DLD1 (cell line): Measurements from ENCODE around the gene CMTM8.

ENCODE experiments used
- in situ Hi-C: cut with HindIII; loops from 2 replicates; pipeline ENCODE4 v1.10.0; 2017; ENCODE audit warnings: low sequenced_read_pairs

CMTM8 gene

GRCh38 chr3:32305361-32305876 lies 66.9 kb downstream of the CMTM8 start:
- in situ Hi-C loops: no loop called here

DNA sequence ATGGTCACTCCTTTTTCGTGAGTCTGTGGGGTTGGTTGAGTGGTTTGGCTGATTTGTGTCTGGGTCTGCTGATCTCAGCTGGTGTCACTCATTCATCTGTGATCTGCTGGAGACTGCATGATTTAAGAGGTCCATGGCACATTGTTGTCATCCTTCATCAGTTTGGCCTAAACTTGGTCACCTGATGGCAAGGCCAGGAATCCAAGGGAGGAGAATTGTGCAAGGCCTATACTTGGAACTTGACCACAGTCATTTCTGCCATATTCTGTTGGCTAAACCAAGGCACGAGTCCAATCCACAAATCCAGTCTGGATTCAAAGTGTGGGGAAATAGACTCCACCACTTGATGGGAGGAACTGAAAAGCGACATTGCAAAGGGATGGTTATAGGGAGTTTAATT lies 67.6 kb downstream of the CMTM8 start:
- in situ Hi-C loops: no loop called here

DNA sequence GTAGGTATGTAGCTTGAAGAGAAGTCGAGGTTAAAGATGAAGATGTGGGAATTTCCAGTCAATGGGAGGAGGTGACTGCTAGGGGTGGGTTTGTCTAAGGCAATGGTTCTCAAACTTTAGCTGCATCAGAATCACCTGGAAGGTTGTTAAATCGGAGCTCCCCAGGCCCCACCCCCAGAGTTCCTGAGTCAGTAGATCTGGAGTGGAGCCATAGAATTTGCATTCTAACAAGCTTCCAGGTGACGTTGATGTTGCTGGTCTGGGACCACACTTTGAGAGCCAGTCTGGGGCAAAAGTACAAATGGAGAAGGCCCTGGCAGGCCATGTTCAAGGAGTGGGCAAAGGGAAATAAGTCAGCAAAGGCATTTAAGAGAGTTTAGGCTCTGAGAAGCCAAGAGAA lies 69.1 kb downstream of the CMTM8 start:
- in situ Hi-C loops: no loop called here

DNA sequence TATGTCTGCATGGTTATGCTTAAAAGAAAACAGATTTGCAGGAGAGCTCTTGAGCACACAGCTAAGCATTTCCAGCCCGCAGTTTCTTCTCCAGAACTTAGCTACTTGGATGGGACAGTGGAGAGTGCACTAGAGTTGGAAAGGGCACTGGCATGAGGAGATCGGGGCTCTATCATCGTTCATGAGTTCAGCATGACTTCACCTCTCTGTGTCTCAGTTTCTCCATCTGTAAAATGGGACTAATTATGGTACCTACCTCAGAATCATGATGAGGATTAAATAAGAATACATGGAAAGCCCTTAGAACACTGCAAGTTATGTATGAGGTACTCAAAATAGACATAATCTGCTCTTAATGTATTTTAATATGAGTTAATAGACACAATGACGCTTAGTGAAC lies 69.9 kb downstream of the CMTM8 start:
- in situ Hi-C loops: no loop called here

DNA sequence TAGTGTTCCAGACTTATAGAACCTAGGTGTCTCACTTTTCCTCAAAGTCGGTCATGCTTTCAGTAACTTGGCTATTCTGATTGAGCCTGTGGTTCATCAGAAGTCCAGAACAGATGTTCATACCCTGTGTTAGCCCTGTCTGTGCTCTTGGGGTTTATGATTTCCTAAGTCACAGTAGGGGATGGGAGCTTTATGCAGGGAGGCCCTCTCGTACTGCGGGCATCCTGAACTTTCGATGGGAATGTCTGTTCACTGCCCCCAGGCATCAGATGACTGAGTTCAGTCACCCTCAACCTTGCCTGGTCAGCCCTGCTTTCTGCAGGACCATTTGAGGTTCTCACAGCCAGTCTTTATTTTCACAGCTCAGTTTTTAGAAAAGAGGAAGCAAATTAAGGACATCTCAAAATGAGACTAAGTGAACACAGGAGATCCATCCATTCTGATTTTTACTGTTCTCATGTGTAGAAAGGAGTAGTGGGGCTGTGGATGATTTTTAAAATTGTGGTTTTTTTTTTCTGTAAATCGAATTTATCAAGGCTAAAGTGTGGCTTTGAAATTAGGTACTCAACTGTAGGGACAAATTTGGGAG lies 71.3 kb downstream of the CMTM8 start:
- in situ Hi-C loops: no loop called here

DNA sequence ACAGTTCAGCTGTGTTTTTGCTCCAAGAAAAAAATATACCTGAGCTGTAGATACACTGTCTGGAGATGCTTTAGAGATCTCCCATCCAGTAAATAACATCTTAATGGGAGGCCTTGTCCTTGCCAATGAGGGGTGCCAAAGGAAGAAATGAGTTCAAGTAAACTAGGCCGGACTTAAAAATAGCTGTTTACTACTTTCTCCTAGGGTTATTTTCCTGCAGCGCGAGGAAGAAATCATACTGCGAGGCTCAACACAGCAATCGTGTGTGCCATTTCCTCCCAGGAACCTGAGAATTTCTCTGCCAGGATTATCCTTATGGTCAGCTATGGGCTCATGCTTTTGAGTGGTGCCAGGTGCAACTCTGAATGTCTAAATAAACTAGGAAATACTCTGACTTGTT lies 71.9 kb downstream of the CMTM8 start:
- in situ Hi-C loops: no loop called here

- in situ Hi-C loops: no loop called here
These were observed 72.7 kb downstream of the CMTM8 start for GRCh38 chr3:32310918-32311839.

DNA sequence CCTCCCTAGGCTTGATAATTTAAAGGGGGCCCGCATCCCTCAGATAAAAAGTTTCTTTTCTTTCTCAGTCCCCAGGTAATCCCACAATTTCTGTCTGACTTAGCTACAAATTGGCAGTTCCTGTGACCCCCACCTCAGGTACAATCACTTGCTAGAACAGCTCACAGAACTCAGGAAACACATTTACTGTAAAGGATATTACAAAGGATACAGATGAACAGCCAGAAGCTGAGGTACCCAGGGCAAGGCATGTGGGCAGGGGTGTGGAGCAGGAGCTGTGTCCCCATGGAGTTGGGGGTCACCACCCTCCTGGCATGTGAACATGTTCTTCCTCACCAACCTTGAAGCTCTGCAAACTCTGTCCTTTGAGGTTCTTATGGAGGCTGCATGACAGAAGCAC lies 73.8 kb downstream of the CMTM8 start:
- in situ Hi-C loops: no loop called here

DNA sequence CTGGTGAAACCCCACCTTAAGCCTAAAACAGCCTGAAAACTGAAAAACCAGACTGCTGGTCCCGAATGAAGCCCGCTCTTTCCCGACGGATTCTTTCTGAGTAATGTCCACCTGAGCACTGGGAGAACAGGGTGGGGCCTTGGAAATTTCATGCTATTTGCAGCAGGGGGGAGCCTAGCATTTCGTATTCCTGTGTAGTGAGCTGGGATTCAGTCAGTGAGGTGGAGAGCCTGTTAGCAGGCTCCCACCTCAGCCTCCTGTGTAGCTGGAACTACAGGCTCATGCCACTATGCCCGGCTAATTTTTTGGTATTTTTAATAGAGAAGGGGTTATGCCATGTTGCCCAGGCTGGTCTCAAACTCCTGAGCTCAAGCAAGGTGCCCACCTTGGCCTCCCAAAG lies 74.7 kb downstream of the CMTM8 start:
- in situ Hi-C loops: no loop called here

DNA sequence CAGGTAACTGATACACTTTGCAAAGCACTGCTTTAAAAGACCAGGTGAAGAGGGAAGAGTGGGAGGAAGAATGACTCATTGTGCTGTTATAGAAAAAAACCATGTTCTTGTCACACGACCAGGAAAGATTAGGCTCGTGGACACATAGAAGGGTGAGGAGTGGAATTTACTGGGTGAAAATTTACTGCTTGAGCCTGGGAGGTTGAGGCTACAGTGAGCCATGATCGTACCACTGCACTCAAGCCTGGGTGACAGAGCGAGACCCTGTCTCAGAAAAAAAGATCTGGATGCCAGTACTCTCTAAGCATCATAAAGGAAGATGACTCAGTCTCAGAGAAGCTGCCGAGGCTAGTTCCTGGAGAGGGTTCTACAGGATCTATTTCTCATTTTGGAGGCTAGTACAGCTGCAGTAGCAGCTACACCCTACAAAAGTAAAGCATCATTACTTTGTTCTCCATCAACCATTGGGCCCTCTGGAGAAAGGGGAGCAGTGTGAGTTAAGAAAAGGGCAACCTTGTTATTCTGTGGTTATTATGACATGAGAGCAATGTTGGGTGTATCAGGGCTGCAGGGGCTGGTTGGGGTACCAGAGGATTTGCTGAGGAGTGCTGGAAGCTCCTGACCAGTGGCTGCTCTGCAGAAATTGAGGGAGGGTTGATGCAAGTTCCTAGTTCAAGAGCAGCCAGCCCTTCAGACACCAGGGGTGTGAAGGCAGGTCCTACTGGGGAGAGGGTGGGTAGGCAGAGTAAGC lies 75.4 kb downstream of the CMTM8 start:
- in situ Hi-C loops: no loop called here

- in situ Hi-C loops: no loop called here
These were observed 77.0 kb downstream of the CMTM8 start for GRCh38 chr3:32315441-32315840.

- in situ Hi-C loops: no loop called here
These were observed 77.8 kb downstream of the CMTM8 start for GRCh38 chr3:32316319-32316718.

DNA sequence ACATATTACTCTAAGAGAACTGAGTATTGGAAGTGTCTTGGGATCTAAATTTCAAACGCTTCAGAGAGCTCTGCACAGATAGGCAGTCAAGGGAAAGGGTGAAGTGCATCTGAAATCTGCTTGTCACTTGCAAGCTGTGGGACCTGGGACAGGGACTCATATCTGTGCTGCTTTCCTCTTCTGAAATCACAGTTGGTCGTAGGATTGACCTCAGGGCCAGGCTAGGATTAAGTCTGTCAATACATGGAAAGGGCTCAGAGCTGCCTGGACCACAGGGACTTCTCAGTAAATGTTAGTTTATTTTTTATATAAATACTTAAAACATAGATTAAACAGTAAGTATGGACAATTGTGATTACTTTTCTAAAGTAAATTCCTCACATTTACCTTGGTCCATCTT lies 78.5 kb downstream of the CMTM8 start:
- in situ Hi-C loops: no loop called here

- in situ Hi-C loops: no loop called here
These were observed 81.1 kb downstream of the CMTM8 start for GRCh38 chr3:32319607-32320006.

DNA sequence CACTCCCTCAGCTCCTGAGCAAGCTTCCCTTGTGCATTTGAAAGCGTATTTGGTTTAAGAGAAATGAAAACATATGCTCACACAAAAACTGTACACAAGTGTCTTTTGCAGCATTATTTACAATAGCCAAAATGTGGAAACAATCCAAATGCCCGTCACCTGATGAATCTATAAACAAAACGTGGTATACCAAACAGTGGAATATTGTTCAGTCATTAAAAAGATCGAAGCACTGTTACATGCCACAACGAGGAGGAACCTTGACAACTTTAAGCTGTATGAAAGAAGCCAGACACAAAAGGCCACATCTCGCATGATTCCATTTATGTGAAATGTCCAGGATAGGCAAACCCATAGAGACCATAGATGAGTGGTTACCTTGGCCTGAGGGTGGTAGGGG lies 81.6 kb downstream of the CMTM8 start:
- in situ Hi-C loops: no loop called here

GRCh38 chr3:32321095-32321790 lies 82.8 kb downstream of the CMTM8 start:
- in situ Hi-C loops: no loop called here

GRCh38 chr3:32322311-32322710 lies 83.8 kb downstream of the CMTM8 start:
- in situ Hi-C loops: no loop called here

DNA sequence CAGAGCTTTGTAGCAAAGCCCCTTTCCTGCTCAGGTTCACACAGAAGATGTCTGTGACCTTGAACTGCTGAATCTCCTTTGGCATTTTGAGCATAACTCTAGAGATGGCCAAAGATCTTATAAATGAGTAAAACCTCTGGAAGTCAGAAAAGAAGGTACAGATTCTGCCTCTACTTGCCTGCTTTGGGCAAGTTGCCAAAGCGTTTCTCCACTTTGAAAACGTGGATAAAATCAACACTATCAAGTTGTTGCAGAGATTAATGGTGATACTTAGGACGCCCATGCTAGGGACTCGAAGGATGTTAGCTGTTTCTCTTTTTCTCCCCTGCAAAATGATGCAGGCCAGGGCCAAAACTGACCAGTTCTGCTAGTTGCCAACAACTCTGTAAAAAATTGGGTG lies 85.1 kb downstream of the CMTM8 start:
- in situ Hi-C loops: no loop called here

DNA sequence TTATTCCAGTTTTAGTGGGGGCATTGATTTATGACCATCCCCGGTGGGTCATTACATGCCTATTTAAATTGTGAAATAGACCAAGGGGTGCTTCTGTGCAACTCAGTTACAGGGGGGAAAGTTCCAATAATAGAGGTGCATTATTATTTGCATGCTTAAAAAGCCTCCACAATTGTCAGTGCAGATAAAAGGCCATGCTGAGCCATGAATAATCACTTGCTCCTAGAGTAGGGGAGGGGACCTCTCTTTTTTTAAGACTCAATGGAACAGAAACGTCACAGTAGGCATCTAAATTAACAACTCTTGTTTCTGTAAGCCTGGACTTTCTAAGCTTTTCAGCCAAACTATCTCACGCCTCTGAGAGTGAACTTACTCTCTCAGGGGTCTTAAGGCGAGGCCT lies 86.7 kb downstream of the CMTM8 start:
- in situ Hi-C loops: no loop called here

DNA sequence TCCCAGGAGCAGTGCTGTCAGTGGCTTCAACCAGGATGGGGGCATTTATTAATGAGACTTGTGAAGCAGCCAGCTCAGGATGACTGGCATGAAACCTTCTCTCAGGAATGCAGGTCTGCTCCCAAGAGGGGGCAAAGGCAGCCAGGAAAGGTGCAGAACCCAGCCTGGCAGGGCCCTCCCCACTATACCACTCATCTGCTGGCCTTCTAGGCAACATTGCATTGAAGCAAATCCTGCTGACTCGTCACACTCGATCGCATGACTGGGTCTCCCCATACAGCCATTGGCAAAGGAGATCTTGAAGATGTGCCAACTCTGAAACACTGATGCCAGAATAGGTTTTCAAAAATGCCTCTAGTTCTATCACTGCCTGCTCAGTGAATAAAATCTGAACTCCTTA lies 87.4 kb downstream of the CMTM8 start:
- in situ Hi-C loops: no loop called here

GRCh38 chr3:32326795-32327194 lies 88.3 kb downstream of the CMTM8 start:
- in situ Hi-C loops: no loop called here
